HG02884 (cell line): ENCODE measurements around the gene MT1M.
"Not testable (repeated sequence)": the region's sequence is repeated elsewhere in the genome, so short reads cannot be mapped to it uniquely, and the experiment has no call there.

Experiments used
- ATAC-seq: cut with Tn5 transposase; IDR thresholded peaks from one replicate; pipeline ENCODE4 v1.9.1; 2021; ENCODE audit warnings: mild to moderate bottlenecking, moderate library complexity; ENCODE audit not compliant: unreplicated experiment

The MT1M gene

DNA sequence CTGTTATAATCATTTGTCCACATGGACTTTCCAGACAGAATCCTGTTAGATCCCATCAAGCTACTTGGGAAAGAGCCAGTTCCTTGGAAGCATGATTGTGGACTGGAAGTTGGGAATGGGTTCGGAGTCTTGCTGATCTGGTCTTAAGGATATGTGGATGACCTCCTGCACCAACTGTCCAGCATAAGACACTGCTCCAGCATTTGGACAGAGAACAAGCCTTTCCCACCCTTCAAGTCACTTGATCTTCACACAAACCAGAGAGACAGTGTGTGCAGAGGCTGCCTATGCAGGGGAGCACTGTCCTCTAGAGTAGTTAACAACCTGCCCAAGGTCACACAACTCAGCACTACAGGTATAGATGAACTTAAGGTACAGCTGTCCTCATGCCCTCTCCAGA lies 13.4 kb downstream of the MT1M start:
- ATAC-seq, result no peak

DNA sequence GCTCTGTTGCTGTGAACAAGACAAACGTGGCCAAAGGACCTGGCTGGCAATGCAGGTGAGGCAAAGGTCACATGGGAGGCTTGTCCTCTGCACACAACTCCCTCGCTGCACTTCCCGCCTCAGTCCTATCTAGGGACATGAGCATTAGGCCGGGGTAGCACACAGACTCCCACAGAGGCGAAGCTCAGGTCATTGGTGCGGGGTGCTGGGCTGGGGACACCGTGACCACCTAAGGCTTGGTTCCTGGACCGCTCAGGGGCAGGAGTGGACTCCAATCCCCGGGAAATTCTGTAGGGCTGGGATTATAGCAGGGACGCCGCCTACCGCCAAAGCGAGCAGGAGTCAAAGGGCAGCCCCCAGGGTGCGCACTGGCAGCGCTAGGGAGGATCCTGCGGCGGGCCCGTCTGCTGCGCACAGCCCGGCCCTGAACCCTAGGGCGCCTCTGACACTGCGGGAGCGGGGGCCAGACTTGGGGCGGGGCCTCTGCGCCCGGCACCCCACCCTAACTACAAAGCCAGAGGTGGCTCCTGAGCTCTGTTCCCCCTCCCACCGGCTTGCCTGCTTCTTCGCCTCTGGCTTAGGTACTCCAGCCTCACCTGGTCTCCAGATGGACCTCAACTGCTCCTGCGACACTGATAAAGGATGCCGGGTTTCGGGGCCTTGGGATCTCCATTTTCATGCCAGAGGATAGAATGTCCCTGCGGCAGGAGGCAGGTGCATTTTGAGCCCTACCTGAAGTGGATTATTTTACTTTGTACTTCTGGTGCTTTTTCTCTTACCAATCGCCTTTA lies 15.4 kb downstream of the MT1M start:
- ATAC-seq, result no peak

DNA sequence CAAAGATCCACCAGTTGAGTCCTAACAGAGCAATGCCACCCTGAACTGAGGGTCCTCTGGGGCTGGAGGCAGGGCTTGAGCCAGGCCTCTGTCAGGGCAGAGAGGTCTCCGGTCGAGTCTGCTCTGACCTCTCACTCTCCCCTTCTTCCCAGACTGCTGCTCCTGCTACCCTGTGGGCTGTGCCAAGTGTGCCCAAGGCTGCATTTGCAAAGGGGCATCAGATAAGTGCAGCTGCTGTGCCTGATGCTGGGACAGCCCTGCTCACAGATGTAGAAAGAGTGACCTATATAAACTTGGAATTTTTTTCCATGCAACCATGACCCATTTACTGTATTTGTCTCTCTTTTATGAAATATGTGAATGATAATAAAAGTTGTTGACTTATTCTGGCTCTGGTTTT lies 16.8 kb downstream of the MT1M start:
- ATAC-seq, result no peak

DNA sequence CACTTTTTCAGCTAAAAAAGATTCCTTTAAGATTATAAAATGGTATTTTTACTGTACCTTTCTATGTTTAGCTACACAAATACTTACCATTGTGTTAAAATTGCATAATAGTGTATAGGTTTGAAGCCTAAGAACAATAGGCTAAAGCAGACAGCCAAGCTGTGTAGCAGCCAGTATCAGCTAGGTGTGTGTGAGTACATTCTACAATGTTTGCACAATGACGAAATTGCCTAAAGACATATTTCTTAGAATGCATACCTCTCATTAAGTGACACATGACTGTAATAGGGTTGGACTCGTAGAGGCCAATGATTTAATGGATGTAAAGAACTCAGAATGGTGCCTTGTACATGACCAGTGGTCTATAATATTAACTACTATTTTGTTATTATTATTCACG lies 17.4 kb downstream of the MT1M start:
- ATAC-seq, result no peak

DNA sequence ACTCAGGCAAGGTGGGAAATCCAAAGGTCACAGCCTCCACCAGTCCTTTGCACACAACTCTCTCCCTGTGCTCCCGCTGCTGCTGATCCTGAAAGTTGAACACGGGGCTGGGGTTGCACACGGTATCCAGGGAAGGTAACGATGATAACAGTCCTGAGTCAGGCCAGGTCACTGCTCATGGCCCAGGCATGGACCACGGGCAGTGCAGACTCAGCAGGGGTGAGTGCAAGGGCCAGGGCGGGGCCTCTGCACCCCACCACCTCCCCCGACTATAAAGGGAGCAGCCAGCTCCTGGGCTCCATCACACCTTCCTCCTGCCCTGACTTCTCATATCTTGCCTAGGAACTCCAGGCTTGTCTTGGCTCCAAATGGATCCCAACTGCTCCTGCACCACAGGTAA lies 19.1 kb downstream of the MT1M start, which contains the start of gene MT1B:
Gene MT1B (plus strand): TSS at position 301 of the 400 bp plus-strand sequence. CDS start 68 bp downstream, at position 369.
- no peak for ATAC-seq

DNA sequence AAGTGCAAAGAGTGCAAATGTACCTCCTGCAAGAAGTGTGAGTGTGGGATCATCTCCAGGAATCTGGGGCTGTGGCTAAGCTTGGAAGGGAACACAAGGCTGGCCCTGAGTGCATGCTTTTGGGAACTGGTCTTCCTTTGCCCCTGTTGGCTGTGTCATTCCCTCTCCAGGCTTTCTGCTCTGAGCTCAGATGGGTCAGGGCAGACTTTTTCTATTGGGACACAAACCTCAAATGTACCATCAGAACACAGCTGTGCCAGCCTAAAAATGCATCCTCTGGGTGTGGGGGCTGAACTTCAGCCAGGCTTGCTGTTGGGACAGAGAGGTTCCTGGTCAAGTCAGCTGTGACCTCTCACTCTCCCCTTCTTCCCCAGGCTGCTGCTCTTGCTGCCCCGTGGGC lies 20.1 kb downstream of the MT1M start:
- no peak for ATAC-seq

DNA sequence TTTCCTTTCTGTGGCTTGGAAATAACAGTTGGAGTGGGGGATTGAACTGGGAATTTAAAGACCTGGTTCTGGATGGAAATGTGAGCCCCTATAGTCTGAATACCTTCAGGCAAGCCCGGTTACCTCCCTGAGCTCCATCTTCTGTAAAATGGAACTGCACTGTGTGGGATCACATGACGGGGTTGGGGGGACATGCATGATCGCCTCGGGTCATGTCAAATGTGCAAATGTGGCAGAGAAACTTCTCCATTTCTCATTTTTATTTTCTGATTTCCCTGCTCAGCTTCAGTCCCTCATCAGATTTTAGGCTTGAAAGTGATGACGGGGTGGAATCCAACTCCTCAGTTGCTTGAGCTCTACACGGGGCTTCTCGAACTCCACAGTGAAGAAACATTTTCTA lies 20.8 kb downstream of the MT1M start:
- no peak for ATAC-seq

DNA sequence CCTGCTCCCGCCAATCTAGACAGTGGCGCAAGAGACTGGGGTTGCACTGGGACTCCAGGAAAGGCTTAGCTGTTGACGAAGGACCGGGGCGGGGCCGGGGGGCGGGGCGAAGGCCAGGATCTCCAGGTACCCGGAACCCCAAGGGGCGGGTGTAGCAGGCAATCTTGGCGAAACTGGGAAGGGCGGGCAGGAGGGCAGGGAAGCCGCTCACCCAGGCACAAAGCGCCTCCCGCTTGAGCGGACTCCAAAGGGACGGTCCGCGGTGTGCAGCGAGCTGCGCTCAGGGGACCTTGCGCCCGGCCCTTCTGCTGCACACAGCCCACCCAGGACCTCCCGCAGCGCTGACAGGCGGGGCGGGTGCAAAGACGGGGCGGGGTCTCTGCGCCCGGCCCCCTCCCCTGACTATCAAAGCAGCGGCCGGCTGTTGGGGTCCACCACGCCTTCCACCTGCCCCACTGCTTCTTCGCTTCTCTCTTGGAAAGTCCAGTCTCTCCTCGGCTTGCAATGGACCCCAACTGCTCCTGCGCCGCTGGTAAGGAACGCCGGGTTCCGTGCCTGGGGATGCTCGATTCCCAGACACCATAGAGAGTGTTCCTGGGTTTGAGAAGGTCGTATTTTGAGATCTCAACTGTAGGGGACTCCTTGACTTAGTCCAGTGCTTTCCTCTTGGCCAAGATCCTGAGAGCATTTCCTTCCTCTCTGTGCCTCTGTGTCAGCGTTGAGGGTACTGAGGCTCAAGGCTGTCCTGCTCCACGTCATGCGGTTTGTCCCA lies 25.3 kb downstream of the MT1M start, which contains the start of gene MT1F:
Gene MT1F (plus strand): TSS at position 405 of the 772 bp plus-strand sequence. CDS start 100 bp downstream, at position 505.
- no peak for ATAC-seq

DNA sequence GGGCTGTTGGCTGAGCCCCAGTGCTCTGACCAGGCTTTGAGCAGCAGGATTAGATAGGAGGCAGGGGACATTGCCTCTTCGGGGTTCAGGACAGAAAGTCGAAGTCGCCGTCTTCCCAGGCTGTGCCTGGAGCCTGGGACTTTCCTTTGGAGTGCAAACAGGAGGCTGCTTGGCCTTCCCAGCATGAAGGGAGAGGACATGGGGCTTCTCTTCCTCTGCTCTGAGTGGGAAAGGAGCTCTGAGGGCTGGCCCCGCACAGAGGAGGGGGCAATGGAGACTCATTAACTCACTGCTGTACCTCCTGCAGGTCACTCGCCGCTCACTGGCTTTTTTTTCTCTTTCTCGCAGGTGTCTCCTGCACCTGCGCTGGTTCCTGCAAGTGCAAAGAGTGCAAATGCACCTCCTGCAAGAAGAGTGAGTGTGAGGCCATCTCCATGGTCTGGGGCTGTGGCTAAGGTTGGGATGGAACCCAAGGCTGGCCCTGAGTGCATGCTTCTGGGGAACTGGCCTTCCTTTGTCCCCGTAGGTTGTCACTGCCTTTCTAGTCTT lies 25.9 kb downstream of the MT1M start:
- no peak for ATAC-seq

DNA sequence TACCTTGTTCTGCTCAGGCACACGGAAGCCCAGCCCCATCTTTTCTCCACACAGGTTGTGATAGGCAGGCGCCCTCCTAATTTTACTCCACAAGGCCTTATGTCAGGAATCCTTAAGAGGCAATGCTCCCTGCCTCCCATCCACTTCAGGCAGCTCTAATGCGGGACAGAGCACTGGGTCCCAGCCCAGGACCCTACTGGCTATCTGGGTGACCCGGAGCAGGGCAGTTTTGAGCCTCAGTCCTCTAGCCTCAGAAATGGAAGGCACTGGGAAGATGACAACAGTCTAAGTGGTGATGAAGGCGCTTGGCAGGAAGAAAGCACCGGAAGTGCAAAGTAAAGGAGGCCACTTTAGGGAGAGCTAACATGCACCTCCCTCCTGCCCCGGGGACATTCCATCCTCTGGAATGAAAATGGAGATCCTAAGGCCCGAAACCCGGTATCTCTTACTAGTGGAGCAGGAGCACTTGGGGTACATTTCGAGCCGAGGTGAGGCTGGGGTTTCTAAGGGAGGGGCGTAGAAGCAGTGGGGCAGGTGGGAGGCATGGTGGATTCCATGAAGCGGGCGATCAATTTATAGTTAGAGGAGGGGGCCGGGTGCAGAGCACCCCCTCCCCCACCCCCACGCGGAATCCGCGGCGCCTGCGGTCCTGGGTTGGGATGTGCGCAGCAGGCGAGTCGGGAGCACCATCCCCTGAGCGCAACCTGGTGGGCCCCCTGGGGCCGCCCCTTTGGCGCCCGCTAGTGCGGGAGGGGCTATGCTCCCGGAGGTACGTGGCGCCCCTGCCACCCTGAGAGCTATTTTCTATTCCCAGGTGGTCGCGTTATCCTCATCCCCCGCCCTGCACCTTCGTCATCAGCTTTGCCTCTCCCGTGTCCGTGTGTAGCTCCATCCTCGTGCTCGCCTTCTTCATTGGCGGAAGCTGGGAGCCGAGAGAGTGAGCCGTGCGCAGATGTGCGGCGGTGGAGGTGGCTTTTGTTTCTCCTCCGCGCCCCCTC lies 30.2 kb downstream of the MT1M start:
- ATAC-seq, result no peak

DNA sequence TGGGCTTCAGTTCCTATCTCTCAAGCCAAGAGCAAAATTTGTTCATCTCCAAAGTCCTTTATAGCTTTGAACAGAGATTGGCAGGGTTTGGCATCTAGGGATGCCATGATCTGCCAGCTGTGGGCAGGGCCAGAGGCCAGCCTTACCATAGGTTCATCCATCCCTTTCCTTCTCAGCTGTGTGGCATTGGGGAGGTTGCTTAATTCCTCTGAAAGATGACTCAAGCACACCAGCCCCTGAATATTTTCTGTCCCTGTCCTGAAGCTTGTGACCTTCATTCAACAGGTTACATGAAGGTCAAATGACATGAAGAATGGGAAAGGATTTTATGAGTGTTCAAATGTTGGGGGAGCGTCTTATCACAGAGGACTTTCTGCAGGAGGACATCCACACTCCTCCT lies 32.0 kb downstream of the MT1M start:
- ATAC-seq, result no peak

DNA sequence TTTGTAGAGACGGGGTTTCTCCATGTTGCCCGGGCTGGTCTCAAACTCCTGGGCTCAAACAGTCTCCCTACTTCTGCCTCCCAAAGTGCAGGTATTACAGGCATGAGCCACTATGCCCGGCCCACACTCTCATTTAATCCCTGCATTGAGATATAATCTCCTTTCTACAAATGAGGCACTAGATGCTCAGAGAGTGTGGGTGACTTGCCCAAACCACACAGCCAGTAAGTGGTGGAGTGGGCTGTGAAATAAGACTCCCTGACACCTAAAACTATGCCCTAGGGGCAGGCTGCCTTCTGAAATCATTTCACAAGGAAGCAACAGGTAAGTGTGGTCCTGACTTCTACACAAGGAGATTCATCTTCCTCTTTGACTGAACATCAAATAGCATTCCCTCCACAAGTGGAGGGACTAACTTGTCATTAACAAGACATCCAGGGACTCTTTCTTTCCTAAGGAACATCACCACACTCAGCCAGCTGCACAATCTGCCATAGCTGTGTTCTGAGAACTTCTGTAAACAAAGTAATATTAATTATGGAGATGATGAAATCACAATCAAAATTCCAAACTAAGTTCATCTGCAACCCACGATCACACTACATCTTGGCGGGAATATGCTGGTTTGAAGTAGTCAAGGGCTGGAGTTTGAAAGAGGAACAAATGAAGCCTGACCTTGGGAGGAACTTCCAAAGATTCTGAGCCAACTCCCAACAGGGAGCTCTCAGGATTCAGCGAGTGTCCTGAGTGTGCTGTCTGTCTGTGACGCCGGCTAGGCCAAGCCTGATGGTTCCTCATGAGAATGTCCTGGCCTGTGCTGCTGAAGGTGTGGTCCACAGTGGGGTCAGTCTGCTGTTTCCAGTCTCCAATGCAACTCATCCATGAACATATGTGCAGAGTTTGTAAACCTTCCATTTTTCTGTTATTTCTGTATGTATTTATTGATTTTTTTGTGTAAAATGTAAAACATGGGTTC lies 33.1 kb downstream of the MT1M start:
- not testable (repeated sequence) for ATAC-seq

DNA sequence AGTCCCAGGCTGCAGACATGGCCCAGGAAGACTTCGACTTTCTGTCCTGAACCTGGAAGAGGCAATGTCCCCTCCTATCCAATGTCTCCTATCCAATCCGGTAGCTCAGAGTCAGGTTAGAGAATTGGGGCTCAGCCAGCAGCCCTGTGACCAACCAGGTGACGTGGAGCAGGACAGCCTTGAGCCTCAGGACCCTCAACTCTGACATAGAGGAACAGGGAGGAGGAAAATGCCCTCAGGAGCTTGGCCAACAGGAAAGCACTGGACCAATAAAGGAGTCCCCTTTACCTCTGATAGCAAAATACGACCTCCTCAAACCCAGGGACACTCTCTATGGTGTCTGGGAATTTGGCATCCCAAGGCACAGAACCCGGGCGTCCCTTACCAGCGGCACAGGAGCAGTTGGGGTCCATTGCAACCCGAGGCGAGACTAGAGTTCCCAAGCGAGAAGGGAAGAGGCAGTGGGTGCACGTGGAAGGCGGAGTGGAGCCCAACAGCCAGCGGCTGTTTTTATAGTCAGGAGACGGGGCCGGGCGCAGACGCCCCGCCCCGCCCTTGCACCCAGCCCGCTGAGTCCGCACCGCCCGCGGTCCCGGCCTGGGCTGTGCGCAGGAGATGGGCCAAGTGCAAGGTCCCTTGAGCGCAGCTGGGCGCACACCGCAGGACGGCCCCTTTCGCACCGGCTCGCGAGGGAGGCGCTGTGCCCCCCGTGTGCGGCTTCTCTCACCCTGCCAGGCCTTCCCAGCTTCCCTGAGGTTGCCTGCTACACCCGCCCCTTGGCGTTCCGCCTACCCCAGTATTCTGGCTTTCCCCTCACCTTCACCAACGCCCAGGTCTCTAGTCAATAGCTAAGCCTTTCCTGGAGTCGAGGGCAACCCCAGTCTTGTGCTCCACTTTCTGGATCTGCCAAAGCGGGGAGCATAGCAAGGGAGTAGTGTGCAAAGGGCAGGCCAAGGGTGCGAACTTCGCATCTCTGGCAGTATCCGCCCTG lies 35.4 kb downstream of the MT1M start, which contains the start of gene MT1G:
Gene MT1G (minus strand): TSS at position 485 of the 991 bp plus-strand sequence. CDS start 72 bp downstream, at position 413.
- no peak for ATAC-seq

DNA sequence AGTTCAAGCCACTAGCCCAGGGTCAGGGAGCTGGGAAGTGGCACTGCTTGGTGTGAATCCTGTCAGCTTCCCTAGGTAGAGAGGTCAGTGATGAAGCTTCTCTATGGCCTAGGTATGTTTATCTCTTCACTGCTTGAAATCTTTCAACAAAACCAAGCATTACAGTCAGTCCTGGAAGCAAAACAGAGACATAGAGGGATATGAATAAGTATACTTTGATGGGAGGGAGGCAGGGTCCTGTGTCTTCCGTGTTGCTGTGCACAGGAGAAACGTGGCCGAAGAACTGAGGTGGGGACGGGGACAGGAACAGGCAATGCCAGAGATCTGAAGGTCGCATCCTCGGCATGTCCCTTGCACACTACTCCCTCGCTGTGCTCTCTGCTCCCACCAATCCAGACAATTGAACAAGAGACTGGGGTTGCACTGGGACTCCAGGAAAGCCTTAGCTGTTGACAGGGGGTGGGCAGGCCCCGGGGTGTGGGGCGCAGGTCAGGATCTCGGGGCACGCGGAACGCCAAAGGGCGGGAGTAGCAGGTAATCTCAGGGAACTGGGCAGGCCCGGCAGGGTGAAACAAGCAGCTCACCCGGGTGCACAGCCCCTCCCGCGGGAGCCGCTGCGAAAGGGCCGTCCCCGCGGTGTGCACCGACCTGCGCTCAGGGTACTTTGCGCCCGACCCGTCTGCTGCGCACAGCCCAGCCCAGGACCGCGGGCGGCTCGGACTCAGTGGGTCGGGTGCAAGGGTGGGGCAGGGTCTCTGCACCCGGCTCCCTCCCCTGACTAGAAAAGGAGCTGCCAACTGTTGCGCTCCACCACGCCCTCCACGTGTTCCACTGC lies 36.8 kb downstream of the MT1M start, which contains the start of gene MT1H:
Gene MT1H (plus strand): TSS at position 810 of the 835 bp plus-strand sequence. CDS start 71 bp downstream, outside the sequence.
- ATAC-seq, result no peak

DNA sequence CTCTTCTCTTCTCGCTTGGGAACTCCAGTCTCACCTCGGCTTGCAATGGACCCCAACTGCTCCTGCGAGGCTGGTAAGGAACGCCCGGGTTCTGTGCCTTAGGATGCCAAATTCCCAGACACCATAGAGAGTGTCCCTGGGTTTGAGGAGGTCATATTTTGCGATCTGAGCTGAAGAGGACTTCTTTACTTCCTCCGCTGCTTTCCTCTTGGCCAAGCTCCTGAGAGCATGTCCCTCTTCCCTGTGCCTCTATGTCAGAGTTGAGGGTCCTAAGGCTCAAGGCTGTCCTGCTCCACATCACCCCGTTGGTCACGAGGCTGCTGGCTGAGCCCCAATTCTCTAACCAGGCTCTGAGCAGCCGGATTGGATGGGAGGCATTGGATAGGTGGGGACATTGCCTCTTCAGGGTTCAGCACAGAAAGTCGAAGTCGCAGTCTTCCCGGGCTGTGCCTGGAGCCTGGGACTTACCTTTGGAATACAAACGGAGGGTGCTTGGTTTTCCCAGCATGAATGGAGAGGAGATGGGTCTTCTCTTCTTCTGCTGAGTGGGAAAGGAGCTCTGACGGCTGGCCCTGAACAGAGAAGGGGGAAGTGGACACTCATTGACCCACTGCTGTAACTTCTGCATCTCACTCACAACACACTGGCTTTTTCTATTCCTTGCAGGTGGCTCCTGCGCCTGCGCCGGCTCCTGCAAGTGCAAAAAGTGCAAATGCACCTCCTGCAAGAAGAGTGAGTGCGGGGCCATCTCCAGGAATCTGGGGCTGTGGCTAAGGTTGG lies 37.6 kb downstream of the MT1M start:
- ATAC-seq, result no peak

DNA sequence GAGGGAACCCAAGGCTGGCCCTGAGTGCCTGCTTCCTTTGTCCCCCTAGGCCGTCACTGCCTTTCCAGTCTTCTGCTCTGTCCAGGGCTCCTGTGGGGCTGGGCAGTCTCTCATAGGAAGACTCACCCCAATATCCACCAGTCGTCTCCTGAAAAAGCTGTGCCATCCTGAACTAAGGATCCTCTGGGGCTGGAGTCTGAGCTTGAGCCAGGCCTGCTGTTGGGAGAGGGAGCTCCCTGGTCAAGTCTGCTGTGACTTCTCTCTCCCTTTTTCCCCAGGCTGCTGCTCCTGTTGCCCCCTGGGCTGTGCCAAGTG lies 38.1 kb downstream of the MT1M start:
- ATAC-seq, result no peak
